ENCODE measurements around the gene NBPF4.
"Not testable (repeated sequence)": the region's sequence is repeated elsewhere in the genome, so short reads cannot be mapped to it uniquely, and the experiment has no call there.

Gene NBPF4

DNA sequence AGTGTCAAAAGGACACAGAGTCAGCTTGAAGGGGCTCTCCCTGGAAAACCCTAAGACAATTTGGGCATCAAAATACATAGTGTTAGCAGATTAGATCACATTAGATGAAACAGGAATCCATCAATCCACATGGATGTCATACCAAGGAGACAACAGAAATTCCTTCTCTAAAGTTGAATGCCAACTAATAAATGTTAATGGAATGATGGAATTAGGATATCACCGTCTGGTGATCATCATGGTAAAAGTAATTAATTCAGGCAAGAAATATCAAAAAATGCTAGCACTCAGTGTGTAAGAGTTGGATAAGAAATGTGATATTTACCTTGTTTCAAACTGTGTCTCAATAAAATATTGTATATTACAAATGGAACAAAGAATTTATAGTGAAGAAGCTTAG, 32.9 kb downstream of the NBPF4 start:
- no peak for DNase-seq

DNA sequence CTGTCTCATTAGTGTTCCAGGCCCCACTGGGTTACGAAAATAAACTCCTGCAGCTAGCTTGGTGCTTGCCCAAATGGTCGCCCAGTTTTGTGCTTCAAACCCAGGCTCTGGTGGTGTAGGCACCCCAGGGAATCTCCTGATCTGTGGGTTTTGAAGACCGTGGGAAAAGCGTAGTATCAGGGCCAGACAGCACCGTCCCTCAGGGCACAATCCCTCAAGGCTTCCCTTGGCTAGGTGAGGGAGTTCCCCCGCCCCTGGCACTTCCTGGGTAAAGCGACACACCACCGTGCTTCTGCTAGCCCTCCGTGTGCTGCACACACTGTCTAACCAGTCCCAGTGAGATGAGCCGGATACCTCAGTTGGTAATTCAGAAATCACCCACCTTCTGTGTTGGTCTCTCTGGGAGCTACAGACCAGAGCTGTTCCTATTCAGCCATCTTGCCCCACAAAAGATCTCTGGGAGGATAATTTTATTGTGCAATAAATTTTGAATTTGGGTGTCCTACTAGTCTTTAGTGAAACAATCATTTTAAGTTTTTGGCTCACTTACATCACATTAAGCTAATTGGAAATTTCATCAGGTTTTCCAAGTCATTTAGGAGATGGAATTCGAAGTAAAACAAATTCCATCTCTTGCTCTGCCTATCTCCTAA, 34.3 kb downstream of the NBPF4 start:
- no peak for DNase-seq

DNA sequence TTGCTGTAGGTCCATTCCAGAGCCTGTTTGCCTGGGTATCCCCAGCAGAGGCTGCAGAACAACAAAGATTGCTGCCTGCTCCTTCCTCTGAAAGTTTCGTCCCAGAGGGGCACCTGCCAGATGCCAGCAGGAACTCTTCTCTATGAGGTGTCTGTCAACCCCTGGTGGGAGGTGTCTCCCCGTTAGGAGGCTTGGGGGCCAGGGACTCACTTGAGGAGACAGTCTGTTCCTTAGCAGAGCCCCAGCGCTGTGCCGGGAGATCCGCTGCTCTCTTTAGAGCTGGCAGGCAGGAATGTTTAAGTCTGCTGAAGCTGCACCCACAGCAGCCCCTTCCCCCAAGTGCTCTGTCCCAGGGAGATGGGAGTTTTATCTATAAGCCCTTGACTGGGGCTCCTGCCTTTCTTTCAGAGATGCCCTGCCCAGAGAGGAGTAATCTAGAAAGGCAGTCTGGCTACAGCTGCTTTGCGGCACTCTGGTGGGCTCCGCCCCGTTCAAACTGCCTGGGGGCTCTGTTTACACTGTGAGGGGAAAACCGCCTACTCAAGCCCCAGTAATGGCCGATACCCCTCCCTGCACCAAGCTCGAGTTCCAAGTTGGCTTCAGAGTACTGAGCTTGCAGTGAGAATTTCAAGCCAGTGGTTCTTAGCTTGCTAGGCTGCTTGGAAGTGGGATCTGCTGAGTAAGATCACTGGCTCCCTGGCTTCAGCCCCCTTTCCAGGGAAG, 35.0 kb downstream of the NBPF4 start:
- no peak for DNase-seq

DNA sequence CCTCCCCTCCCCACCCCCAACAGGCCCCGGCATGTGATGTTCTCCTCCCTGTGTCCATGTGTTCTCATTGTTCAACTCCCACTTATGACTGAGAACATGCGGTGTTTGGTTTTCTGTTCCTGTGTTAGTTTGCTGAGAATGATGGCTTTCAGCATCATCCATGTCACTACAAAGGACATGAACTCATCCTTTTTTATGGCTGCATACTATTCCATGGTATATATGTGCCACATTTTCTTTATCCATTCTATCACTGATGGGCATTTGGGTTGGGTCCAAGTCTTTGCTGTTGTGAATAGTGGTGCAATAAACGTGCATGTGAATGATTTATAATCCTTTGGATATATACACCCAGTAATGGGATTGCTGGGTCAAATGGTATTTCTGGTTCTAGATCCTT, 40.3 kb downstream of the NBPF4 start:
- DNase-seq = not testable (repeated sequence)

DNA sequence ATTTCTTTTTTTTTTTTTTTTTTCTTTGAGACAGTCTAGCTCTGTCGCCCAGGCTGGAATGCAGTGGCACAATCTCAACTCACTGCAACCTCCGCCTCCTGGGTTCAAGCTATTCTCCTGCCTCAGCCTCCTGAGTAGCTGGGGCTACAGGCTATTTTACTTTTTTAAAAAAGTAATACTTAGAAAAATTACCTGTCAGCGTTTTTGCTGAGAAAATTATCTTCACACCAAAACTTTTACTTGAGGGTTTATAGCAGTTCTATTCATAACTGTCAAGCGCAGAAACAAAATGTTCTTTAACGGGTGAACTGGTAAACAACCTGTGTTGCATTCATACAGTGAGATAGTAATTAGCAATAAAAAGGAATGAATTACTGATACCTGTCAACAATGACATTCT, 42.2 kb downstream of the NBPF4 start:
- DNase-seq = no peak

DNA sequence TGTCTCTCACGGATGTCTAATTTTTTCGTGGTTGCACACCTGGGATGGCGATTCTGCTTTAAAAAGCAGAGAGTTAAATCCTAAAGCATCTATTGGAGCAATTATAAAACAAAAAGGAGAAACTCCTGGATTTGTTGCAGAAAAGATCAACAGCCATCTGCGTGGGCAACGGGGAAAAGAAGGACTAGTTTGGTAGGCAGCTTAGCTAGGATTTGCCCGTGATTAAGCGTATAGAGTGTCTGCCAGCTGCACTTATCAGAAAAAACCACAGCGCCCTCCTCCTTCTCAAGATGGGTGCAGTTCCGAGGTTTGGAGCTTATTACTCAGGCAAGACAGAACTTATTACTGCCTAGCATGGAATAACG, 43.2 kb downstream of the NBPF4 start:
- no peak for DNase-seq

DNA sequence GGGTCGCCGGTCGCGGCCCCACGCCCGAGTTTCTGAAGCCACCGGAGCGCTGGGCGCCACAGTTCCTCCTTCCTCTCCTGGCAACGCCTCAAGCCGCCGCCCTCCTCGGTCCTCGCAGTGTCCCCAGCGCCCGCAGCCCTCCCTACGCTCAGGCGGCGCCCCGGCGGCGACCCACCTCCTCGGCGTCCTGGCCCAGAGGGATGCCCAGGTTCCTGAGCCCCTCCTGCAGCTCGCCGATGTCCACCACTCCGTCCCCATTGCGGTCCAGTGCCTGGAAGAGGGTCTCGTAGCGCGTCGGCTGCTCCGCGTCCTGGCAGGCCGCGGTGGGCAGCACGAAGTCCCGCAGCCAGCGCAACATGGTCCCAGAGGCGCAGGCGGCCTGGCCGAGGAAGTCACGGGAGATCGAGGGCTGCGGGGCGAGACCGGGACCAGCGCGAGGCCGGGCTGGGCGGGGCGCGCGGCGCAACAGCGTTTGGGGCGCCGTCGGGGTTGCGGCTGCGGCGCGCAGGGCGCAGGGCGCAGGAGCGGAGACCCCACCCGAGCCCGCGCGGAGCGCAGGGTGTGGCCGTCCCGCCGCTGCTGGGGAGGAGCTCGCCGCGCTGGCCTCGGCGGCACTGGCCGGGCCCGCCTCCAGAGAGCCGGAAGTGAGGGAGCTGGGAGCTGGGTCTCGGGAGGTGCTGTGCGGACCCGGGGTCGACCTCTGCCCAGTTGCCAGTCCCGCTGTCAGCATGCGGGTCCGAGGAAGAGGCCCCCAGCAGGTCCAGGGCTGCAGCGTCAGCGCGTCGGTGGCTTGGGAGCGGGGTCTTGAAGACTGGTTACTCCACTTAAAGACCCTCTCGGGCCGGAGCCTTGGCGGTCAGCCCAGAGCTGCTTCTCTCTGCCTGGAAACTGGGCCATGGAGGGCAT, 43.8 kb downstream of the NBPF4 start, which contains the start of gene SLC25A24:
SLC25A24 (minus strand) TSS at position 563 of the 906 bp plus-strand sequence; CDS start at position 358, 205 bp downstream.
- no peak for DNase-seq

DNA sequence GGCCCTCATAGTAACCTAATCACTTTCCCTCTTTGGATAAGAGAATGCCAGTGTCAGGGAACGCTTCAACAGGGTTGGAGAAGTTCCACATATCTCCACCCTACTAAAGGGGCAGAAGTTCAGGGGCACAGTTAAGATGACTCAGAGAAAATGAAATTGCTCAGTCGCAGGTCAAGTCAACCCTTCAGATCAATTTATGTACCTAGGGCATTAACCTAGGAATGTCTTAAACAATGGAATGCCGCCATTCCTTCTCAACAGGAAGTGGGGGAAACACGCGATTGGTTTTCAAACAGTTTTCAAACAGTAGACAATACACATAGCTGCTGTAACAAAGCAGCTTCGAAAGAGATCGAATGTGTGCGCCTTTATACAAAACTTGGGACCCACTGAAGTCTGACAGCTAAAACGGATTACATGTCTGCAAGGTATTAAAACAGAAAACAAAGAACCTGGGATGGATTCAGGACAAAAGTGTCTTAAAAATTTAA, 44.6 kb downstream of the NBPF4 start:
- DNase-seq = no peak

DNA sequence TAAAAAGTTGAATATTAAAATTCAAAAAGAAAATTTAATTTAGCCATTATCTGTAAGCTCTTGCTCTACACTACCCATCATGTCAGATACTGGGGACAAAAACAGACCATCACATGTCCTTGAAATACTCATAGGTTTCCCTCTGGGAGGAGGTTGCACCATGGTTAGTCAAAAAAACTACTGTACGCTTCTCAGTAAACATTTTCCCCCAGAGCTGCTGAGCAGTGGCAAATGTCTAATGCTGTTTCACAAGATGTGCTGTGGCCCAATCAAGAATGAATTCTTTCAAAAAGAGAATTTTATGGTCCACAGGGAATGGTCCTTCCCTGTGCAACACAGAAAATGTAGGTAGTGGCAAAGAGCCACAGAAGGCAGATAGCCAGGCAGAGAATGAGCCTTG, 49.8 kb downstream of the NBPF4 start:
- no peak for DNase-seq

DNA sequence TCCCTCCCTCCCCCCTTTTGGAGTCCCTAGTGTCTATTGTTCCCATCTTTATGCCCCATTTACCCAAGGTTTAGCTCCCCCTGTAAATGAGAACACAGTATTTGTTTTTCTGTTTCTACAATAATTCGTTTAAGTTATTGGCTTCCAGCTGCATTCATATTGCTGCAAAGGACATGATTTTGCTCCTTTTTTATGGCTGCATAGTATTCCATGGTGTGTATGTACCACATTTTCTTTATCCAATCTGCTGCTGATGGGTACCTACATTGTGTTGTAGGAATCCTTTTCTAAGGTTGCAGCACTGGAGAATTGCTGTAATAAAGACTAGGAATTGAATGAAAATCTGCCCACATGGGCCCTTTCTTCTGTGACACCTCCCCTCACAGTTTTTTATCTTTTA, 50.5 kb downstream of the NBPF4 start:
- DNase-seq = no peak

DNA sequence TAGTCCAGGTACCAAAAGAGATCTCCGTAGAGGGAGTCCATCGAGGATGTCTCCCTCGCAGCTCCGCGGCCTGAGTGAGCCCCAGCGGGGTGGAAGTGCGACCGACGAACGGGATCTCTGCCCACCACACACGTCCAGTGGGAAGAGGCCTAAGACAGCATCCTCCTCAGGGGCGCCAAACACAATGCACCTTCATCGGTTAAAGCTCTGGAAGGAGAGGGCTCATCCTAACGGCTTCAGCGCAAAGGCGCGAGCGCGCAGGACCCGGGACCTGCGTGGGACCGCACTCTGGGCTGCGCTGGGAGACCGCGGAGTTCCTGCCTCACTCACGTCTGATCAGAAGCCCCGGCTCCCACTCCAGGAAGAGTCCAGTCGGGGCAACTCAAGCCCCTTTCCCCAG, 51.3 kb downstream of the NBPF4 start:
- no peak for DNase-seq

DNA sequence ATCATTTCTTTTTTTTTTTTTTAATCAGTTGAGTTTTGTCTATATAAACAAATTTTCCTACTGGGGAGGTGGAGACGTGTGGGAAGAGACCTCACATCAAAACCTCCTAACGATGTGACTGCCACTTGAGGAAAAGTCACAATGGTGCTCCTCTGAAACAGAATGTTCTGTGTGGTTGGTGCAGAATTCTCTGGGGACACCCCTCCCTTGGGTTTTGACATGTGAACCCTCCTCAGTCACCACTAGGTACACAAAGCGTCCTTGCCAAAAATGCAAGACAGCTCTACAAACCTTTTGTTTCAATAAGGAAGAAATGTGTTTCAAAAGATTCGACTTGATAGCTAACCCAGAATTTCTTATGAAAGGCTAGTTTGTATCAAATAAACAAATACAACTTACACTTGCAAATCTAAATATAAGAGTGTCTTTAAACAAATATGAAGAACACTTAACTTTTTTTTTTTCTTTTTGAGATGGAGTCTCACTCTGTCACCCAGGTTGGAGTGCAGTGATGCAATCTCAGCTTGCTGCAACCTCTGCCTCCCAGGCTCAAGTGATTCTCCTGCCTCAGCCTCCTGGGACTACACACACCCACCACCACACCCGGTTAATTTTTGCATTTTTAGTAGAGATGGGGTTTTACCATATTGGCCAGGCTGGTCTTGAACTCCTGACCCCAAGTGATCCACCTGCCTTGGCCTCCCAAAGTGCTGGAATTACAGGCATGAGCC, 53.0 kb downstream of the NBPF4 start:
- DNase-seq = no peak

DNA sequence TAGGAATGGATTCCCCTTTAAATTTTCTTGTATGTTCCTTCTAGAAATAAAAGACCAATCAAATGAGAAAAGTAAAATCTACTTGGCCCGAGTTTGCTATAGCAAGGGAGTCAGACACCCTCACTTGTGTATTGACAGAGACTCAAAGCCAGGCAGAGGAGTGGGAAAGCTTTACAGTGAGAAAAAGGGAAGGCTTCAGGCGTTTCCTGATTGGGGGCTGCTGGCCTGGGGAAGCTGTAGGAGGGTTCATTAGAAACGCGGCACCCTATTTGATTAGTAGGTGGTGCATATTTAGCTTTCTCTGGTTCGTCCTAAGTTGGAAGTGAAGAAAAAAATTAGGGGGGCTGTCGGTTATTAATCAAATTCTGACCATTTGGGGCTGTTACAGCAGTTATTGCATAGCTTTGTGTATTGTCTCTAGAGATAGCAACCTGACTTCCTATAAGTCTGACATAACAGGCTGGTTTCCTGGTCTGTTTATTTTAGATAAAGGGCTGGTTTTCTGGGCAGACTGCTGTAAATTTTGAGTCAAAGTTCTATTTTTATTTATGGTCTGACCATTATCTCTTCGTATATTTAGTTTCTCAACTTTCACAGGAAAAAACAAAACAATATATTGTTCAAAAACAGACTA, 53.8 kb downstream of the NBPF4 start:
- no peak for DNase-seq

DNA sequence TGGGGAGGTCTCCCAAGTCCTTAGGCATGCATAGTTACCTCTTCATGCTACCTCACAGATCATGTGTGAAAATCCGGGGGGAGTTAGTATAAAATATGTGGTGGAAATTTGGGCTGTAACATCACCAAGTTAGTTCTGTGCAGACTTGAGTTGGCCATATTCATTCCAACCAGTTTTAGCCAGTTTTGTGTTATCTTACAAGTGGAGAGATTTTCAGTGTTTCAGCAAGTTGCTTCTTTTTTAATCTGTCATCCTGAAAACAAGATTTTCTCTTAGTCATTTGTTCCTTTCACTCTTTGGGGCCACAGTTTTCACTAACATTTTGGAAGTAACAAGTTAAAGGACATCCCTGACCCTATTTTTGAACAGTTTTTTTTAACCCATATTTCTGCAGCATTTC, 55.1 kb downstream of the NBPF4 start:
- no peak for DNase-seq

DNA sequence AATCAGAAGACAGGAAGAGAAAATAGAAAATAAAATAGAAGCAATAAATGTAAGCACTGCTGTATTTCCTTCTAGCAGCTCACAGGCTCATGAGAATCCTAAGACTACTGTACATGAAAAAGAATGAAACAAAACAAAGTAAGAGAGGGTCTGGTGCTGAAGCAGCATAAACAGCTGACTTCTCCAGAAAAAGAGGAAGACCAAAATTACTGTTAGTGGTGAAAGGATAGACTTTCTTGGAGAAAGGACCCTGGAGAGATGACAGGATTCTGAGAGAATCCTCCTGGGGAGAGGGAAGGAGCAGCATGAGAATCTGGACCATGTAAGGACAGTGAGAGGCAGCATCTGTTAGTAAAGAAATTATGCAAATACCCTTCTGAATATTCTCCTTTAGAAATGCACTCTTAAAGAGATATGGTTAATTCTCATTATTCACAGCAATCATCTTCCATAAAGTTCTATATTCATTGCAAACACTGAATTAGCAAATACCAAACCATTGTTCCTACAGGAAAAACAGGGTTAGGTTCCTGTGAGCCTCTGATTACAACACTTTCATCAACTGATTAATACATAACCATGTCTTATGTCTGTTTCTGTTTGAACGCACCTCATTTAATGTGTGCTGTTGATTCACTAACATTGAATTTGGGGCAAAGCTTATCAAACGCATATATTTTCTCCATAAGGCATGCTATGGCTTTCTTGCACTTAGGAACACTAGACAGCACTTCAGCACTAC, 60.7 kb downstream of the NBPF4 start:
- DNase-seq = no peak

DNA sequence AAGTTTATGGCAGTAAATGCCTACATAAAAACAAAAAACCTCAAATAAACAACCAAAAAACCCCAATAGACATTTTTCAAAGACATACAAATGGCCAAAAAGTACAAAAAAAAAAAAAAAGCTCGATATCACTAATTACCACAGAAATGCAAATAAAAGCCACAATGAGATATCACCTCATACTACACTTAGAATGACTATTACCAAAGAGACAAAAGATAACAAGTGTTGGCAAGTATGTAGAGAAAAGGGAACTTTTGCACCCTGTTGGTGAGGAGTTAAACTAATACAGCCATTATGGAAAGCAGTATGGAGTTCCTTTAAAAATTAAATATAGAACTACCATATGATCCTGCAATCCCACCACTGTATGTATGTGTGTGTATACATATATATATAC, 64.9 kb downstream of the NBPF4 start:
- DNase-seq = no peak

All from NCI-H2081 treated with DMSO at 0.1 percent for 48 hours (cell line).